Mucosa of stomach (tissue), 1 donor: ENCODE data around the gene TRIM14.
"Not testable (repeated sequence)": the region's sequence is repeated elsewhere in the genome, so short reads cannot be mapped to it uniquely, and the experiment has no call there.

ENCODE experiments used
- H3K27me3 ChIP-seq: one replicate; pipeline ENCODE4 v1.7.0; 2013; ENCODE audit warnings: mild to moderate bottlenecking, low read length; ENCODE audit not compliant: control insufficient read depth, insufficient read depth
- H3K36me3 ChIP-seq: one replicate; pipeline ENCODE4 v1.7.0; 2013; ENCODE audit warnings: low read length; ENCODE audit not compliant: control insufficient read depth, insufficient read depth
- H3K4me1 ChIP-seq: one replicate; pipeline ENCODE4 v1.7.0; 2013; ENCODE audit warnings: mild to moderate bottlenecking, low read length; ENCODE audit not compliant: control insufficient read depth, insufficient read depth
- H3K4me3 ChIP-seq: one replicate; pipeline ENCODE4 v1.7.0; 2013; ENCODE audit warnings: low read length
- H3K9ac ChIP-seq: one replicate; pipeline ENCODE4 v1.7.0; 2013; ENCODE audit warnings: mild to moderate bottlenecking, low read length, moderate library complexity
- H3K9me3 ChIP-seq: one replicate; pipeline ENCODE4 v1.7.0; 2013; ENCODE audit warnings: mild to moderate bottlenecking, low read length, moderate library complexity; ENCODE audit not compliant: control insufficient read depth
- donor health status: Pancreatic carcinoma.

TRIM14 gene

GRCh38 chr9:98135938-98136337 lies 16.9 kb upstream of the TRIM14 start:
- no peaks in the 10 kb centered on the region for H3K27me3 ChIP-seq
- H3K4me3 ChIP-seq, result no peak overlapping the region
- H3K9ac ChIP-seq, result no peak overlapping the region
- H3K4me1 ChIP-seq, result peaks cover 6% of the 10 kb centered on the region
- H3K36me3 ChIP-seq, result peaks cover 22% of the 10 kb centered on the region
- H3K9me3 ChIP-seq, result no peaks in the 10 kb centered on the region

- H3K4me1 ChIP-seq, result peaks cover 6% of the 10 kb centered on the region
- peaks cover 22% of the 10 kb centered on the region for H3K36me3 ChIP-seq
- no peak overlapping the region for H3K4me3 ChIP-seq
- no peaks in the 10 kb centered on the region for H3K27me3 ChIP-seq
- H3K9ac ChIP-seq, result no peak overlapping the region
- no peaks in the 10 kb centered on the region for H3K9me3 ChIP-seq
Observed at GRCh38 chr9:98135558-98135934, 16.5 kb upstream of the TRIM14 start.

- Histone ChIP-seq H3K4me3 (no peak overlapping the region), H3K9ac (no peak overlapping the region), H3K36me3 (peaks cover 22% of the 10 kb centered on the region), H3K9me3 (no peaks in the 10 kb centered on the region), H3K27me3 (no peaks in the 10 kb centered on the region), H3K4me1 (peaks cover 6% of the 10 kb centered on the region)
Observed at GRCh38 chr9:98134702-98135557, 15.9 kb upstream of the TRIM14 start.

- no peaks in the 10 kb centered on the region for H3K27me3 ChIP-seq
- H3K4me3 ChIP-seq, result no peak overlapping the region
Observed at GRCh38 chr9:98132806-98133631, 14.0 kb upstream of the TRIM14 start.

GRCh38 chr9:98132158-98132557 lies 13.1 kb upstream of the TRIM14 start:
- H3K4me3 ChIP-seq, result no peak overlapping the region
- peaks cover 6% of the 10 kb centered on the region for H3K4me1 ChIP-seq
- no peaks in the 10 kb centered on the region for H3K9me3 ChIP-seq
- H3K36me3 ChIP-seq, result peaks cover 22% of the 10 kb centered on the region
- no peaks in the 10 kb centered on the region for H3K27me3 ChIP-seq
- H3K9ac ChIP-seq, result no peak overlapping the region

More at GRCh38 chr9:98132806-98133631, 14.0 kb upstream of the TRIM14 start:
- H3K4me1 ChIP-seq, result peaks cover 6% of the 10 kb centered on the region
- H3K36me3 ChIP-seq, result peaks cover 22% of the 10 kb centered on the region
- H3K9ac ChIP-seq, result no peak overlapping the region
- H3K9me3 ChIP-seq, result no peaks in the 10 kb centered on the region

GRCh38 chr9:98130576-98131228 lies 11.7 kb upstream of the TRIM14 start:
- peaks cover 4% of the 10 kb centered on the region for H3K4me1 ChIP-seq
- H3K4me3 ChIP-seq, result no peak overlapping the region
- H3K27me3 ChIP-seq, result no peaks in the 10 kb centered on the region
- H3K9me3 ChIP-seq, result no peaks in the 10 kb centered on the region
- H3K9ac ChIP-seq, result no peak overlapping the region
- peaks cover 20% of the 10 kb centered on the region for H3K36me3 ChIP-seq

GRCh38 chr9:98130060-98130459 lies 11.0 kb upstream of the TRIM14 start:
- not testable (repeated sequence) for H3K9ac ChIP-seq, H3K9me3 ChIP-seq, H3K4me1 ChIP-seq, H3K4me3 ChIP-seq, H3K27me3 ChIP-seq
- H3K36me3 ChIP-seq, result peaks cover 24% of the 10 kb centered on the region

GRCh38 chr9:98129451-98129881 lies 10.4 kb upstream of the TRIM14 start:
- Histone ChIP-seq H3K9ac (no peak overlapping the region), H3K4me3 (no peak overlapping the region), H3K27me3 (no peaks in the 10 kb centered on the region), H3K4me1 (no peaks in the 10 kb centered on the region), H3K9me3 (no peaks in the 10 kb centered on the region), H3K36me3 (peaks cover 25% of the 10 kb centered on the region)

- peaks cover 19% of the 10 kb centered on the region for H3K36me3 ChIP-seq
- no peaks in the 10 kb centered on the region for H3K4me1 ChIP-seq
- H3K9me3 ChIP-seq, result no peaks in the 10 kb centered on the region
- no peak overlapping the region for H3K4me3 ChIP-seq
- no peak overlapping the region for H3K9ac ChIP-seq
- no peaks in the 10 kb centered on the region for H3K27me3 ChIP-seq
Observed at GRCh38 chr9:98128316-98128715, 9.3 kb upstream of the TRIM14 start.

- Histone ChIP-seq H3K4me3 (no peak overlapping the region), H3K27me3 (no peaks in the 10 kb centered on the region), H3K4me1 (no peaks in the 10 kb centered on the region), H3K9me3 (no peaks in the 10 kb centered on the region), H3K36me3 (peaks cover 19% of the 10 kb centered on the region), H3K9ac (no peak overlapping the region)
Observed at GRCh38 chr9:98127226-98127625, 8.2 kb upstream of the TRIM14 start.

GRCh38 chr9:98124637-98125426 lies 5.8 kb upstream of the TRIM14 start:
- H3K36me3 ChIP-seq, result peaks cover 14% of the 10 kb centered on the region

More at GRCh38 chr9:98124637-98125426, 5.8 kb upstream of the TRIM14 start:
- peaks cover 16% of the 10 kb centered on the region for H3K4me1 ChIP-seq
- no peak overlapping the region for H3K9ac ChIP-seq
- no peaks in the 10 kb centered on the region for H3K27me3 ChIP-seq
- no peaks in the 10 kb centered on the region for H3K9me3 ChIP-seq
- H3K4me3 ChIP-seq, result no peak overlapping the region
